Astrocyte (in vitro differentiated cells and primary cell): ENCODE data around the gene CDH13. TPM values are rescaled to one million over a fixed set of nuclear protein-coding genes. Genes with fewer than 3 reads are reported as not detected.
A peak's percentile ranks its signal among the peaks of the same experiment; 100 is the strongest.

Experiments
- DNase-seq: peaks from one replicate; pipeline ENCODE4 v3.0.0-alpha.2; 2010; ENCODE audit warnings: low read depth
- FAIRE-seq: peaks from 2 replicates; lab custom pipeline; 2011; peaks lifted over from hg19 to GRCh38; lab: Jason Lieb, UNC
- H2AFZ ChIP-seq: 2 replicates; pipeline ENCODE4 v1.6.0; 2012; ENCODE audit warnings: low read depth, low read length, inconsistent platforms
- H3K27ac ChIP-seq: 2 replicates; pipeline ENCODE4 v1.5.1; 2011; ENCODE audit warnings: low read depth, low read length, inconsistent platforms
- H3K27me3 ChIP-seq: 2 replicates; pipeline ENCODE4 v1.6.0; 2011; ENCODE audit warnings: low read length, inconsistent platforms; ENCODE audit not compliant: insufficient read depth
- H3K36me3 ChIP-seq: 2 replicates; pipeline ENCODE4 v1.5.1; 2011; ENCODE audit warnings: low read length, inconsistent platforms; ENCODE audit not compliant: insufficient read depth
- H3K4me1 ChIP-seq: 2 replicates; pipeline ENCODE4 v1.5.1; 2011; ENCODE audit warnings: low read length, inconsistent platforms; ENCODE audit not compliant: insufficient read depth
- H3K4me2 ChIP-seq: 2 replicates; pipeline ENCODE4 v1.6.0; 2012; ENCODE audit warnings: low read length, inconsistent platforms
- H3K4me3 ChIP-seq: 2 replicates; pipeline ENCODE4 v1.5.1; 2011; ENCODE audit warnings: low read depth, mild to moderate bottlenecking, low read length, inconsistent platforms; ENCODE audit not compliant: insufficient read depth
- H3K79me2 ChIP-seq: 2 replicates; pipeline ENCODE4 v1.6.0; 2012; ENCODE audit warnings: mild to moderate bottlenecking, low read length, inconsistent platforms; ENCODE audit not compliant: insufficient read depth
- H3K9ac ChIP-seq: 2 replicates; pipeline ENCODE4 v1.6.0; 2012; ENCODE audit warnings: mild to moderate bottlenecking, low read length, inconsistent platforms
- H3K9me3 ChIP-seq: 2 replicates; pipeline ENCODE4 v1.5.1; 2012; ENCODE audit warnings: low read depth, mild to moderate bottlenecking, low read length, inconsistent platforms; ENCODE audit not compliant: insufficient read depth
- H4K20me1 ChIP-seq: 2 replicates; pipeline ENCODE4 v1.6.0; 2012; ENCODE audit warnings: low read length, inconsistent platforms; ENCODE audit not compliant: insufficient read depth
- H3K27ac Mint-ChIP-seq: one replicate; pipeline ENCODE4 v1.8.0; 2021; ENCODE audit warnings: mild to moderate bottlenecking, mixed read lengths; ENCODE audit not compliant: unreplicated experiment
- H3K27me3 Mint-ChIP-seq: one replicate; pipeline ENCODE4 v1.8.0; 2021; ENCODE audit warnings: low read depth, mixed read lengths; ENCODE audit not compliant: unreplicated experiment
- H3K36me3 Mint-ChIP-seq: one replicate; pipeline ENCODE4 v1.8.0; 2021; ENCODE audit warnings: low read depth, mixed read lengths; ENCODE audit not compliant: unreplicated experiment
- H3K4me1 Mint-ChIP-seq: one replicate; pipeline ENCODE4 v1.8.0; 2021; ENCODE audit warnings: low read depth, mixed read lengths; ENCODE audit not compliant: unreplicated experiment
- H3K4me3 Mint-ChIP-seq: one replicate; pipeline ENCODE4 v1.8.0; 2021; ENCODE audit warnings: mild to moderate bottlenecking, moderate library complexity, mixed read lengths; ENCODE audit not compliant: unreplicated experiment
- H3K9me3 Mint-ChIP-seq: one replicate; pipeline ENCODE4 v1.8.0; 2021; ENCODE audit warnings: mild to moderate bottlenecking, mixed read lengths; ENCODE audit not compliant: unreplicated experiment
- EZH2 ChIP-seq: IDR thresholded peaks from 2 replicates; pipeline ENCODE4 v1.6.1; 2012; ENCODE audit warnings: mild to moderate bottlenecking, low read length, inconsistent platforms; ENCODE audit not compliant: insufficient read depth
- total RNA-seq: library from RNA; stranded (reverse); gene quantifications from 2 replicates; pipeline ENCODE4 v1.2.1, GENCODE V29; 2021
- TF ChIP-seq, protein P1 (sequence below): IDR thresholded peaks from 2 replicates; pipeline ENCODE4 v1.5.1; 2011; ENCODE audit warnings: low read depth, mild to moderate bottlenecking, inconsistent platforms, low read length, moderate library complexity; ENCODE audit not compliant: insufficient read depth

Gene CDH13
- total RNA-seq, 1 donor from 2014 or later, result 41.7 TPM

DNA sequence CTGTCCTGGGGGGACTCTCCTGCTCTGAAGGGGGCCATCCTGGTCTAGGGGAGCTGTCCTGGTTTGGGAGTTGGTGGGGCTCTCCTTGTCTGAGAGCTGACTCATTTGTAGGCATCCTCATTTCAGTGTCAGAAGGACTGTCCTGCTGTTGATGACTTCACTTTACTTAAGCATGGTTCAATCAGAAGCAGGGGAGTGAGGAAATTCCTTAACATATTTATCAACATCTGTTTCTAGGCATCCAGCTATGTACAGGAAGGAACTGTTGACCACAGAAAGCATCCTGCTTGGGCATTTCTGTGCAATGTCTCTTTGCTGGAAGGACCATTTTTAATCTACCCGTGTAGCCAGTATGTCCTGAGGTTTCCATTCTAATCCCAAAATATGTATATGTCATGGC, 678.3 kb downstream of the CDH13 start:
- no peaks in the 10 kb centered on the region for H3K9me3 ChIP-seq
- no peaks in the 10 kb centered on the region for H4K20me1 ChIP-seq
- Mint-ChIP-seq H3K4me1 (peaks cover 12% of the 10 kb centered on the region), H3K36me3 (no peaks in the 10 kb centered on the region), H3K4me3 (no peak overlapping the region), H3K27ac (peak overlapping the region; percentile 93), H3K9me3 (no peaks in the 10 kb centered on the region), H3K27me3 (no peaks in the 10 kb centered on the region)
- FAIRE-seq (peak; percentile 98), DNase-seq (peak; percentile 71)
- no peak overlapping the region for H3K9ac ChIP-seq
- no peaks in the 10 kb centered on the region for H3K27me3 ChIP-seq
- H3K4me3 ChIP-seq, result no peak overlapping the region
- no peaks in the 10 kb centered on the region for H3K79me2 ChIP-seq
- TF ChIP-seq EZH2, result no peak
- TF ChIP-seq, protein P1, sequence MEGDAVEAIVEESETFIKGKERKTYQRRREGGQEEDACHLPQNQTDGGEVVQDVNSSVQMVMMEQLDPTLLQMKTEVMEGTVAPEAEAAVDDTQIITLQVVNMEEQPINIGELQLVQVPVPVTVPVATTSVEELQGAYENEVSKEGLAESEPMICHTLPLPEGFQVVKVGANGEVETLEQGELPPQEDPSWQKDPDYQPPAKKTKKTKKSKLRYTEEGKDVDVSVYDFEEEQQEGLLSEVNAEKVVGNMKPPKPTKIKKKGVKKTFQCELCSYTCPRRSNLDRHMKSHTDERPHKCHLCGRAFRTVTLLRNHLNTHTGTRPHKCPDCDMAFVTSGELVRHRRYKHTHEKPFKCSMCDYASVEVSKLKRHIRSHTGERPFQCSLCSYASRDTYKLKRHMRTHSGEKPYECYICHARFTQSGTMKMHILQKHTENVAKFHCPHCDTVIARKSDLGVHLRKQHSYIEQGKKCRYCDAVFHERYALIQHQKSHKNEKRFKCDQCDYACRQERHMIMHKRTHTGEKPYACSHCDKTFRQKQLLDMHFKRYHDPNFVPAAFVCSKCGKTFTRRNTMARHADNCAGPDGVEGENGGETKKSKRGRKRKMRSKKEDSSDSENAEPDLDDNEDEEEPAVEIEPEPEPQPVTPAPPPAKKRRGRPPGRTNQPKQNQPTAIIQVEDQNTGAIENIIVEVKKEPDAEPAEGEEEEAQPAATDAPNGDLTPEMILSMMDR, result no peak
- no peaks in the 10 kb centered on the region for H3K36me3 ChIP-seq
- peak overlapping the region; percentile 29 for H3K4me2 ChIP-seq
- peak overlapping the region; percentile 21 for H3K27ac ChIP-seq
- peaks cover 5% of the 10 kb centered on the region for H3K4me1 ChIP-seq
- no peak overlapping the region for H2AFZ ChIP-seq

GRCh38 chr16:83306961-83307593, 680.3 kb downstream of the CDH13 start:
- Histone ChIP-seq H3K27ac (no peak overlapping the region), H3K36me3 (no peaks in the 10 kb centered on the region), H2AFZ (no peak overlapping the region), H3K9ac (no peak overlapping the region), H3K4me1 (peaks cover 9% of the 10 kb centered on the region), H3K4me3 (no peak overlapping the region), H3K27me3 (no peaks in the 10 kb centered on the region), H3K9me3 (no peaks in the 10 kb centered on the region), H3K4me2 (no peak overlapping the region), H4K20me1 (no peaks in the 10 kb centered on the region), H3K79me2 (no peaks in the 10 kb centered on the region)
- DNase-seq, result no peak
- Mint-ChIP-seq H3K36me3 (no peaks in the 10 kb centered on the region), H3K4me1 (peaks cover 12% of the 10 kb centered on the region), H3K27me3 (no peaks in the 10 kb centered on the region), H3K9me3 (no peaks in the 10 kb centered on the region), H3K27ac (no peak overlapping the region), H3K4me3 (no peak overlapping the region)
- TF ChIP-seq, protein P1, result no peak
- TF ChIP-seq EZH2, result no peak
- FAIRE-seq, result no peak

GRCh38 chr16:83307594-83307992, 680.8 kb downstream of the CDH13 start:
- no peak for FAIRE-seq

More at GRCh38 chr16:83307594-83307992, 680.8 kb downstream of the CDH13 start:
- DNase-seq, result no peak
- H4K20me1 ChIP-seq, result no peaks in the 10 kb centered on the region
- Mint-ChIP-seq H3K27me3 (no peaks in the 10 kb centered on the region), H3K4me1 (peaks cover 12% of the 10 kb centered on the region), H3K36me3 (no peaks in the 10 kb centered on the region), H3K9me3 (no peaks in the 10 kb centered on the region), H3K4me3 (no peak overlapping the region), H3K27ac (no peak overlapping the region)
- no peak for TF ChIP-seq EZH2
- TF ChIP-seq, protein P1, result no peak
- no peaks in the 10 kb centered on the region for H3K27me3 ChIP-seq
- H3K27ac ChIP-seq, result no peak overlapping the region
- H3K4me1 ChIP-seq, result peaks cover 9% of the 10 kb centered on the region
- no peak overlapping the region for H2AFZ ChIP-seq
- no peak overlapping the region for H3K4me3 ChIP-seq
- no peaks in the 10 kb centered on the region for H3K36me3 ChIP-seq
- H3K4me2 ChIP-seq, result no peak overlapping the region
- no peaks in the 10 kb centered on the region for H3K79me2 ChIP-seq
- H3K9me3 ChIP-seq, result no peaks in the 10 kb centered on the region
- H3K9ac ChIP-seq, result no peak overlapping the region
